ENCODE data around the gene NACC2. TPM values are rescaled to one million over a fixed set of nuclear protein-coding genes. Genes with fewer than 3 reads are reported as not detected.
A peak's percentile ranks its signal among the peaks of the same experiment; 100 is the strongest.

Gene NACC2
- total and polyA plus RNA-seq, 2 of the 8 experiments (the other 6 are each of a cell fraction or from before 2014, with no cell fraction given): 8.3 to 14.0 TPM

GRCh38 chr9:136028760-136029470 lies 66.2 kb downstream of the NACC2 start:
- H2AFZ ChIP-seq (ENCODE audit: low read length): no peak overlapping the region
- H3K4me3 ChIP-seq (ENCODE audit: extremely low read depth in 1 of 4, insufficient read depth in 2 of 4, low read depth in 3 of 4, low read length in 4 of 4): no peak overlapping the region
- no peak overlapping the region for H4K5ac ChIP-seq (ENCODE audit: insufficient read length, low read depth, low read length)
- no peaks in the 10 kb centered on the region for H3K4me1 ChIP-seq (replicated peaks in 1 of 4; ENCODE audit: control insufficient read depth in 3 of 4, insufficient read depth in 4 of 4, low read length in 3 of 4)
- no peak overlapping the region for H2BK120ac ChIP-seq (replicated peaks; ENCODE audit: low read depth, low read length)
- H4K91ac ChIP-seq (replicated peaks; ENCODE audit: insufficient read length, low read length): no peak overlapping the region
- no peak overlapping the region for H2BK12ac ChIP-seq (ENCODE audit: low read depth, low read length)
- H3K79me1 ChIP-seq (ENCODE audit: low read depth, low read length): peaks cover 5% of the 10 kb centered on the region; the same call in 1 of the 2 replicates
- H2BK20ac ChIP-seq (ENCODE audit: low read length): no peak overlapping the region
- CTCF ChIA-PET (ENCODE audit: partially characterized antibody): interaction anchor here (0.9 to 1.7 kb wide), 3 partner anchors 8 to 19 kb away, joined by 3 to 4 read pairs (median 4); no protein-coding TSS in a partner anchor
- H3K4ac ChIP-seq (replicated peaks; ENCODE audit: insufficient read length, low read depth, low read length): no peak overlapping the region
- no peak overlapping the region for H3K14ac ChIP-seq (ENCODE audit: insufficient read length)
- no peak overlapping the region for H3K4me2 ChIP-seq (ENCODE audit: insufficient read depth in 1 of 2, low read depth in 2 of 2, low read length in 2 of 2)
- H3K36me3 ChIP-seq (ENCODE audit: control insufficient read depth in 2 of 4, insufficient read depth in 4 of 4, low read length in 3 of 4): peaks cover 0 to 3% (median 0%) of the 10 kb centered on the region in 4 experiments; a peak in 1 of 8 replicates
- H3K23me2 ChIP-seq (ENCODE audit: low read depth, low read length): peaks cover 7% of the 10 kb centered on the region; the same call in 1 of the 2 replicates
- H4K8ac ChIP-seq (ENCODE audit: extremely low read depth, insufficient read depth, low read length): peak overlapping the region; percentile 51; the same call in 1 of the 2 replicates
- no peak overlapping the region for H3K27ac ChIP-seq (ENCODE audit: low read depth, low read length)
- POLR2A ChIA-PET (ENCODE audit: partially characterized antibody): interaction anchor here (1.4 kb wide), 1 partner anchor 29 kb away, joined by 3 read pairs; no protein-coding TSS in a partner anchor
- no peak overlapping the region for H2BK15ac ChIP-seq (ENCODE audit: low read length)
- peaks cover 2 to 12% of the 10 kb centered on the region in 2 experiments; a peak in 1 of 4 replicates for H3K9me3 ChIP-seq (ENCODE audit: insufficient read depth in 2 of 2, low read depth in 1 of 2, low read length in 1 of 2)
- whole genome bisulfite sequencing, 2 experiments (ENCODE audit: extremely low coverage in 1 of 2, insufficient coverage in 1 of 2, insufficient read length in 1 of 2, insufficient replicate concordance in 2 of 2, low coverage in 1 of 2, low lambda C conversion rate in 2 of 2, missing lambda C conversion rate in 1 of 2): 94% methylated on average over 10 of the region's 10 CpGs; no CpG with 5 or more reads in 1 of the 2 experiments
- no peak overlapping the region for H2AK5ac ChIP-seq (ENCODE audit: low read depth, low read length)
- peaks cover 0 to 4% of the 10 kb centered on the region in 2 experiments for H4K20me1 ChIP-seq (replicated peaks in 1 of 2; ENCODE audit: control insufficient read depth in 1 of 2, insufficient read depth in 2 of 2, low read length in 2 of 2)
- H2BK5ac ChIP-seq (ENCODE audit: low read depth, low read length): no peak overlapping the region
- FAIRE-seq (no peak), DNase-seq (ENCODE audit: low read depth in 1 of 2, low spot score in 2 of 2) (no peak)
- no peaks in the 10 kb centered on the region; a peak in 1 of 7 replicates for H3K27me3 ChIP-seq (replicated peaks in 1 of 4; ENCODE audit: control insufficient read depth in 3 of 4, extremely low read depth in 1 of 4, insufficient read depth in 3 of 4, low read length in 3 of 4)
- no peaks in the 10 kb centered on the region; a peak in 1 of 4 replicates for H3K79me2 ChIP-seq (ENCODE audit: control insufficient read depth in 1 of 2, insufficient read depth in 2 of 2, low read length in 2 of 2)
- H3K9ac ChIP-seq (replicated peaks in 1 of 4; ENCODE audit: extremely low read depth in 1 of 4, low read depth in 3 of 4, low read length in 3 of 4): no peak overlapping the region
- no peak overlapping the region for H3K23ac ChIP-seq (ENCODE audit: insufficient read length)
- H3K56ac ChIP-seq (replicated peaks; ENCODE audit: insufficient read length, low read depth, low read length): no peak overlapping the region
- H3K18ac ChIP-seq (ENCODE audit: extremely low read depth, low read length): no peak overlapping the region
- TF ChIP-seq HDAC6 (IDR thresholded peaks at IDR 0.05; ENCODE audit: low read depth, low read length) (no peak), TAF1 (IDR thresholded peaks at IDR 0.05; ENCODE audit: low read depth, low read length) (no peak), USF2 (IDR thresholded peaks at IDR 0.05; ENCODE audit: low read length) (no peak)
